ENCODE data around the gene UBA1.

Gene UBA1

DNA sequence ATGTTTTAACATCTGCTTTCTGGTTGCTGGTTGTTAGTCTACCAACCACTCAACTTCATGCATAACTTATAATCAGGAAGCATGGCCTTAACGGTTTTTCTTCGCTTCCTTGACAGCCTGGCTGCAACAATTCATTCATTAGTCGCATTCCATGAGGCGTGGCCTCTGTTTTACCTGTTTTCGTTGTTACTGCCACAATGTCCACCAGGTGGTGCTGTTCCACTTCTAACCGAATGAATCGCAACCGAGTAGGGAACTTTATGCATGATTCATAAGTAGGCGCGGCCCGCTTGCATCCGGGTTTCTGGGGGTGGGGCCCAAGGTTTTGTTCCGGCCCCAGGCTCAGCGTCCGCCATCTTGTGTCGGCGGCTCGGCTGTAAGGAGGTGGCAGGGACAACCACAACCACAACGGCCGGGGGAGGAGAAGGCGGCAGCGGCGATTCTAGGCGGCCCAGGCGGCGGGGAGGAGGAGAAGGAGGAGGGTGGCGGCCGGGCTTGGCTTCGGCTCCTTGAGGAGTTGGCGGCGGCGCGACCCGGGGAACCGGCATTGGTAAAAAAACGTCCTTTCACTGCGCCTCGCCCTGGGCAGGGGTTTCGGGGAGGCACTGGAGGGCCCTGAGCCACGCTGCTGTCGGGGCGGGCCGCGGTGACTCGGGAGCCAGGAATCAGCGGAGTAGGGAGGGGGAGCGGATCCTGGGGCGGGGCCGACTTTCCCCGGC is at the start of gene UBA1:
Gene UBA1, plus strand, starts transcription at position 355 of the 719 bp plus-strand sequence. CDS start 4,974 bp downstream, outside the sequence.
- peak within 1 kb of the TSS; percentile 88 for H3K27ac ChIP-seq
- TF ChIP-seq, protein P1, sequence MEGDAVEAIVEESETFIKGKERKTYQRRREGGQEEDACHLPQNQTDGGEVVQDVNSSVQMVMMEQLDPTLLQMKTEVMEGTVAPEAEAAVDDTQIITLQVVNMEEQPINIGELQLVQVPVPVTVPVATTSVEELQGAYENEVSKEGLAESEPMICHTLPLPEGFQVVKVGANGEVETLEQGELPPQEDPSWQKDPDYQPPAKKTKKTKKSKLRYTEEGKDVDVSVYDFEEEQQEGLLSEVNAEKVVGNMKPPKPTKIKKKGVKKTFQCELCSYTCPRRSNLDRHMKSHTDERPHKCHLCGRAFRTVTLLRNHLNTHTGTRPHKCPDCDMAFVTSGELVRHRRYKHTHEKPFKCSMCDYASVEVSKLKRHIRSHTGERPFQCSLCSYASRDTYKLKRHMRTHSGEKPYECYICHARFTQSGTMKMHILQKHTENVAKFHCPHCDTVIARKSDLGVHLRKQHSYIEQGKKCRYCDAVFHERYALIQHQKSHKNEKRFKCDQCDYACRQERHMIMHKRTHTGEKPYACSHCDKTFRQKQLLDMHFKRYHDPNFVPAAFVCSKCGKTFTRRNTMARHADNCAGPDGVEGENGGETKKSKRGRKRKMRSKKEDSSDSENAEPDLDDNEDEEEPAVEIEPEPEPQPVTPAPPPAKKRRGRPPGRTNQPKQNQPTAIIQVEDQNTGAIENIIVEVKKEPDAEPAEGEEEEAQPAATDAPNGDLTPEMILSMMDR (conservative IDR thresholded peaks at IDR 0.05): peak; percentile 76

GRCh38 chrX:47143894-47144625 is 49.6 kb upstream of the UBA1 start:
- H3K27ac ChIP-seq: peak overlapping the region; percentile 90

GRCh38 chrX:47144626-47145394 is 48.8 kb upstream of the UBA1 start, which contains the start of the genes NDUFB11 and RBM10:
NDUFB11 (minus strand) TSS chrX:47144702; CDS start chrX:47144679, 23 bp downstream.
RBM10 (plus strand) TSS chrX:47145221; CDS start chrX:47147482, 2,261 bp downstream.
- TF ChIP-seq, protein P1 (conservative IDR thresholded peaks at IDR 0.05): peak; percentile 80

More at GRCh38 chrX:47143894-47144625, 49.6 kb upstream of the UBA1 start:
- TF ChIP-seq, protein P1 (conservative IDR thresholded peaks at IDR 0.05): no peak

GRCh38 chrX:47145395-47146120 is 48.1 kb upstream of the UBA1 start:
- peak overlapping the region; percentile 90 for H3K27ac ChIP-seq
- TF ChIP-seq, protein P1 (conservative IDR thresholded peaks at IDR 0.05): no peak

More at GRCh38 chrX:47144626-47145394, 48.8 kb upstream of the UBA1 start, which contains the start of the genes NDUFB11 and RBM10:
- H3K27ac ChIP-seq: peak within 1 kb of the TSS; percentile 90

DNA sequence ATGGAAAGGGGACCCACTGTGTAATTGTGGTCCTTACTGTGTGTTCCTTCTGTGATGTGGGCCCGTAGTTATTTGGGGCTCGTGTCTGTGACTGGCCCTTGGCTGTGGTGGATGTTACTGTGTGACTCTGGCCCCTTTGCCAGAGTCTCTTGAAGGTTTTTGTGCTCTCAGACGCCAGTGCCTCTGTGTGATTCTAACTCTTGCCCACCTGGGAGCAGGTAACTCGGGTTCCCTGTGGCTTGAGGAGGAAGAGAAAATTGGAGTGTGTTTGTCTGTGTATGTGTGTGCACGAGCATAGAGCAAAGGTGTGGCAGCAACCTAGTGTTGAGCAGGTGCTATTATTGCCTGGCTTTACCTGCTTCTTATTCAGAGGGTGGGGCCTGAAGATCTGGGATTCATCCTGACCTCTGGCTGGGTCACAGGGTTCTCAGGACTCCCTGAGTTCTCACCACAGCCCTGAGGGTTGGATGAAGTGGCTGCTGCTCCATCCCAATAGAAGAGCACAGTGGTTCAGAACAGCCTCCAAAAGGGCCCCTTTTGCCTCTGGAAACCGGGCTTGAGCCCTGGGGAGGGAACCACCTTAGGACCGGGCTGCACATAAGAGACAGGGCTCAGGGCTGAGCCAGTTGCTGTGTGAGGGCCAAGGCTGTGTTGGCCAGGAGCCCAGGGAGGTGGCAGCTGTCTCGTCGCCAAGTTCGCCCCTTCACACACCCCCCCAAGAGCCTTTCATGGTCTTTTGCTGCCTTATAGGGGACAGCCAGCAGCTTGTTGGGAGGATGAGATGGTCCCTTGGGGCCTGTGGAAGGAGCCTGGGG is 47.3 kb upstream of the UBA1 start:
- TF ChIP-seq, protein P1 (conservative IDR thresholded peaks at IDR 0.05): no peak
- H3K27ac ChIP-seq: peak overlapping the region; percentile 90

All from VCaP (cell line).